Measurements from ENCODE around the gene RNU1-4.
"Not testable (repeated sequence)": the region's sequence is repeated elsewhere in the genome, so short reads cannot be mapped to it uniquely, and the experiment has no call there.

- not testable (repeated sequence) for TF ChIP-seq POLR2A (IDR thresholded peaks at IDR 0.05; ENCODE audit: extremely low read depth, insufficient read length); CTCF (IDR thresholded peaks at IDR 0.05; ENCODE audit: low read depth, low read length)
These were observed 20.1 kb downstream of the RNU1-4 start for GRCh38 chr1:16760456-16760765.
